Left forelimb (tissue), 1 donor: ENCODE results near the gene MRPL16.
"Not testable (repeated sequence)": the region's sequence is repeated elsewhere in the genome, so short reads cannot be mapped to it uniquely, and the experiment has no call there.

Source experiments
- DNase-seq: peaks from one replicate; pipeline ENCODE4 v3.0.0-alpha.2; 2018; ENCODE audit warnings: low spot score

MRPL16 gene

GRCh38 chr11:59810911-59811259, 307 bp upstream of the MRPL16 start:
- DNase-seq, result no peak

DNA sequence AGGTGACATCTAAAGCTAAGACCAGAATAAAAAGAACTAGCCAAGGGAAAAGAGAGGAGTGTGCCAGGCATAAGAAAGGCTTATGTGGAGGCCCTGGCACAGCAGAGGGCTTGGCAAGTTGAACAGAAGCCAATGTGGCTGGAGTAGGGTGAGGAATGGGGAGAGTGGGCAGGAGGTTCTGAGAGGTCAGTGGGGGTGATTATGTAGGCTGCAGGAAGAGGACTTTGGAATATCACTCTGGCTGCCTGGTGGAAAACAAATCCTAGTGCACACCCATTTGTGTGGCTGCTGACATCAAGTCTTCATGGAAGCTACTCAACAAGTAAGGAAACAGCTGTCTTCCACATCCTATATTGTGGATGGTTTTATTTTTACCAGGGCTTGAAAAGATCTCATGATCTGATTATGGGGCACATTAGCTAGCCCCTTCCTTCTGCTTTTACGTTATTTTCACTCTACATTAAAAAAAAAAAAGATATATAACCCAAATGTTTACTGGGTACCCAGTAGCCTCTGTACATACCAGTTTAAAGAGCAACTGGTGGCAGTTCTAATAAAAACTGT, 3.4 kb downstream of the MRPL16 start:
- no peak for DNase-seq

- no peak for DNase-seq
Measured at GRCh38 chr11:59804061-59804460, 6.5 kb downstream of the MRPL16 start.

DNA sequence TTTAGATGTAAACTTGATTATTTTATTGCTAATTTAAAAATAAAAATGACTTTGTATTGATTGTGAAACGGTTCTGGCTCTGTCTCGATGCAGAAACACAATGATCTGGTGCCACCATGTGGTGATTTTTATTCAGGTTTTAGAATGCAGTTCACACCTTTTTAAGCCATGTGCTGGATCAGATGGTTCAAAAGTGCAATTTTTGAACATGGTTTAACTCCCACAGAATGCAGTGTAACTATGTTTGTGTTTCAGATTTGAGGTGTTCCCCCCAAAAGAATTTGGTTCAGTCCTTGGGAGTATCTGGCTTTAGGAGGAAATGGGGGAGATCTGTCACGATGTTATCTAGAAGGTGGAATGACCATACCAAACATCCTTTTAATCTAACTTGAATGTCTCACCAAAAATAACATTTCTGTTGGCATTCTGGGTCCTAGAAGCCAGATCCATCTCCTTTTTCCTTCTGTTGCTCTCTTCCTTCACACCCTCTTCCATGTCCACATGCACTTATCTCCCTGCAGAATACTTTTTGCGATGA, 7.9 kb downstream of the MRPL16 start:
- DNase-seq, result no peak

DNA sequence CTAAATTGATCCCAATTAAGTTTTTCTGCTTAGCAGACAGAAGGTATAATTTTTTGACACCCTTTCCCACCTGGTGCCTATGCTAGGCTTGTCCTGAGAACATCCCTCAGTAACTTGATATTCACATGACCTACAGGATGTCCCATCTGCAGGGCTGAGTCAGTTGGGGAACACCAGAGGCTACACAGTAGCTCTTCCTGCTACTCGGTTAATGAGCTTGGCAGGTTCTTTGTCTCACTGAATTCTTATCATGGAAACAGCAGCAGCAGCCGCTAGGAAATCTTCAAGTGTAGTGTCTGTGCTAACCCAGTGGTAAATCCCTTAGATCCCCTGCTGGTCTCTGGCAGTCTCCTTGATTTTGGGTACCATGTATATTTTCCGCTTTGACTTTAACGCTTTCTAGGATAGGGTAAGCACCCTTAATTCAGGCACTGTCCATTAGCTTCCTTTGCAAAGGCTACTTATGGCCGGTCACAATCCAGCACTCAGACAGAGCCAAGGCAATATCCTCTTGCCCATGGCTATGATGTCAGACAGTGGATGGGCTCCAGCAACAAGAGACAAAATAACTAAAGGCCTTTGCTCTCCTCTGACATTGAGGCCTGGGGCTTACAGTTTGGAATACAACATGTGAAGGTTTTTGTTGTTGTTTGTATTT, 8.5 kb downstream of the MRPL16 start:
- DNase-seq, result no peak

DNA sequence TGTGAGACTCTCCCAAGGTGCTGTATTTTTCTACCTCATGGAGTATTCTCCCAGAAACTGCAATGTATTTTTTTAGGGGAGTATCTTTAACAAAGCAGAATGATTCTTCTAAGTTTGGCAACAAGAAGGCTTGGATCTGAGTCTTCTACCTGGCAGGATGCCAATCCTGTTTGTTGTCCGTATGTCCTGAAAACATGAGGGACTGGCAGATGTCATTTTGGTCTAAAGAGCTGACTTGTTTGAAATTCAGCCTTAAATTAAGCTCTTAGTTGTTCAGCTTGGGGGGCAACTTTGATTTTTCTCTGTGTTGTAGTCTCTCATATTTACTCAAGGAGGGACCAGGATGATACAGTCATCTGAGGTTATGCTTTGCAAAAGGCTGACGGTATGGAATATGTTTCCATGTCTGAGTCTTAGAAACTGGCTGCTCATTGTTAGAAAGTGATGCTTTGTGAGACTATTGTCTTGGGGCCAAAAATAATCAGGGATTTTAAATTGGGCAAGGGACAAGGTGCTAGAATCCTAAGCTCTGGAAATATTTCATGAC, 9.3 kb downstream of the MRPL16 start:
- DNase-seq, result no peak

GRCh38 chr11:59800390-59801025, 10.1 kb downstream of the MRPL16 start:
- DNase-seq, result no peak

GRCh38 chr11:59794417-59794816, 16.2 kb downstream of the MRPL16 start:
- no peak for DNase-seq

DNA sequence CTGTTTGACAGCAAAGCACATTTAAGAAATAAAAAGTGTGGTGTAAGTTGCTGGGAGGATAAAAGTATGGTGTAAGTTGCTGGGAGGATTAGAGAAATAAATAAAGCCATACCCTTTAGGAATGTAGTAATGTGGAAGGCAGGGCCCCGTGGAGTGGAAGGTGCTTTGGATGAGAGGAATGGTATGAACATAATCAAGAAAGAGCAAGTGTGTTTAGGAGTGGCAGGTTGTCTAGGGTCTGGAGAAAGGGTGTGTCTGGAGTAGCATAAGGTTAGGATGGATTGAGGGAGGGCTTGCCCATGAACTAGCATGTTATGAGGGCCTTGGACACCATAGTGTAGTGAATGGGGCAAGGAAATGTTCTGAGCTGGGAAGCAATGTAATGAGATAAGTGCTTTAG, 18.1 kb downstream of the MRPL16 start:
- DNase-seq, result no peak

GRCh38 chr11:59791639-59792038, 18.9 kb downstream of the MRPL16 start:
- no peak for DNase-seq

- no peak for DNase-seq
Measured at GRCh38 chr11:59787816-59788215, 22.8 kb downstream of the MRPL16 start.

GRCh38 chr11:59787255-59787588, 23.4 kb downstream of the MRPL16 start:
- no peak for DNase-seq

DNA sequence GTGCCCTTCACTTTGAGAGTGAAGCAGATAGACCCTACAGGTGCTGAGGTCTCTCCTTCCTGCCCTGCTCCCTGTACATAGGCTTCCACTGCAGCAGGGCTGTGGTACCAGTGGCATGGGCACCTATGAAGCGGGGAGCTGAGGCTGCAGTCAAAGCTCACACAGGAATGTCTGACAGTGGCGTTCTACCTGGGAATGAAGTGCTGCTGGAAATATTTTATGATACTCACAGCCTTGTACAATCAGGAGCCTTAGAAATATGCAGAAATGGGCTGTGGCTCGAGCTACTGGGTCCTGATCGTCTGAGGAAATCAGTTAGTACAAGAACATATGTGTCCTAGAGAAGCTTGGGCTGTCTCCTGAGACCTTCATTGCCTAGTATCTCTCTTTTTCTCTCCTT, 24.8 kb downstream of the MRPL16 start:
- DNase-seq, result no peak

GRCh38 chr11:59784441-59784840, 26.1 kb downstream of the MRPL16 start:
- not testable (repeated sequence) for DNase-seq

GRCh38 chr11:59783632-59784090, 26.9 kb downstream of the MRPL16 start:
- DNase-seq, result no peak

- DNase-seq, result no peak
Measured at GRCh38 chr11:59782080-59782479, 28.5 kb downstream of the MRPL16 start.

DNA sequence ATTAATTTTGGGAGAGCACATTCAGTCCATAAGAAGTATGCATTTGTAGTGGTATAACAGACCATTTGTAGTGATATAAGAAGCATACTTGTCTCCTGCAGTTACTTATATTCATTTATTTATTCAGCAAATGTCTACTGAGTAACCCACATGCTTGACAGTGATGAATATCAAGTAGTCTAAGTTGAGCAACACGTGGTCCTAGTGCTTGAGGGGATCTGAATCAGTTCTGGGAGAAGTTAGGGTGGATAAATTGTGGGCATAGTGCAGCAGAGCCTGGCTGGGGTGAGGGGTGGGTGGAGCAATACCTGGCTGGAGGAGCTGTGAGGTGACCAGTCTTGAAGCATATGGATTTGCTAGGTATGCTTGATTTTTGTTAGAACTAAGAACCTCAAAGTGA, 31.1 kb downstream of the MRPL16 start:
- DNase-seq, result no peak

DNA sequence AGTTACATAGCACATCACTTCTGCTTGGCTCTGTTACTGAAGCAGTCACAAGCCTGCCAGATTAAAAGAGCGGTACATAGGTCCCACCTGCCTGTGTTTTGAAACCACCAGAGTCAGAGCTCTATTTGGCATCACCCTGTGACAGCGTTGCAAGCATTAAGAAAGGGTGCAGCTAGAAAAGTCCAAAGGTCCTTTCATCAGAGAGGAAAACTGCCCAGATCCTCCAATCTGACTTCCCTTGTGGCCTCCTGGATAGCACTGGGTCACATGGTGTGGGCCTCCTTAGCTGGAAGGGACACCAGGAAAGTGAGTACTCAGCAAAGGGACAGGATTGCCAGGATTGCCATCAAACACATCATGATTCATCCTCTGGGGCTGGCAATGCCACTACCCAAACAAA, 32.5 kb downstream of the MRPL16 start:
- no peak for DNase-seq

GRCh38 chr11:59777104-59777503, 33.5 kb downstream of the MRPL16 start:
- no peak for DNase-seq

DNA sequence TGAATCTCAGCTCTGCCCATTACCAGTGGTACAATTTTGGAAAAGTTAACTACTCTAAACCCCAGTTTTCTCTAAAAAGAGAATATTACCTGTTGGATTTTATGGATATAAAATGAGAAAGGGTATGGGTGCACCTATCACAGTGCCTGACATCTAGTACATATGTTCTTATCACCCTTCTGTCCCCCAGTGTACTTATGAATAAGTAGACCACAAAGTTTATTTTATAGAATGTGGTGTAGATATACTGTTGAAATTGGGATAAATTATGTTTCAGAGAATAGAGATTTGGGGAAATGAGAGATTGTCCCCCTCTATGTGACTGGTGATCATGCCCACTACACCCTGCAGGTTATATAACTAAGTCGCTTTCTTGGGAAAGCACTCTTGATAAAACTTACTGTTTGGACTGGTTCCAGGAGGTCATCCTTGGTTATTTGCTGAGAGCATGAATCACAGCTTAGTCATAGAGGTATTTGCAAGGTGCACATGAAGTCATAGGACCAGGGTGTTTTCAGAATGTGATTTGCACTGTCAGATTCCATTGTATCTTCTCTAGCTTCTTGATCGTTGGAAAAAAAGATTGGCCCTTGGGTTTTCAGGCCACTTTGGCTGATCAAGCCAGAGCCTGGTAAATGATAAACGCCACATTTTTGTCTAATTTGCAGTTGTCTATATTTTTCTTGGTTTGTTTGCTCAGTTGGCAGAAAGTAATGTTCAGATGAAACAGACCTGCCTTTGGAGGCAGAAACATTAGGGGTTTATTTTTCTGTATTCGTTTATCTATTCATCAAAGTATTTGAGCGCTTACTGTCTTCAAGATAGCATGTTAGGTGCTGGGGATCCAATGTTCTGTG, 34.1 kb downstream of the MRPL16 start:
- no peak for DNase-seq

DNA sequence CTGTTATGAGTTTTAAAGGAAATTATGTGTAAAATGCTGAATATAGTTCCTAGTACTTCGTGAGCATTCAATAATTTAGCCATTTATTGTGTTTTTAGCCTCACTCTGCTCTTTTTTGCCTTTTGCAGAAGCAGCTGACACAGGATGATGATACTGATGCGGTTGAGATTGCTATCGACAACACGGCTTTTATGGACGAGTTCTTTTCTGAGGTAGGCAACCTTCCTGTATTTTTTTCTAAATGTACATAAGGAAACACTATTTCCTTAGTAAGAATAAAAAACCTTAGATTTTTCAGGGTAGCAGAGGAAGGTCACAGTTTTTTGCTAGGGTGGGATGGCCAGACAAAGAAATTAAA, 37.5 kb downstream of the MRPL16 start:
- DNase-seq, result no peak

DNA sequence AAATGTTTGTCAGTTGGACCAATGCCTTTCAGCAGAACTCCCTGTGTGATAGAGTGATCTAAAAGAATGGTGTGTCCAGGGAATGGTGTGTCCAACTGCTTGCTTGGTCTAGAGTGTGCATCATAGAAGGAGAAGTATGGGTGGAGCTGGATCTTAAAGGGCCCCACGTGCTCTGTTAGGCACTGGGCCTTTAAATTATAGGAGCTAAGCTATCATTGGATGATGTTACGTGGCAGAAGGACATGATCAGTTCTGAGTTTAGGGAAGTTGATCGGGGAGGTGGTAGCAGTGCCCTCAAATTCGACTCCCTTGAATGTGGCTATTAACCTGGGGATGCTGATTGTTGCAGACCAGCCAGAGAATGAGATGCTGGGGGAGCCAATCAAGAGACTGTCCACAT, 39.0 kb downstream of the MRPL16 start:
- DNase-seq, result no peak
